ENCODE data around the gene PDZD2. TPM values are rescaled to one million over a fixed set of nuclear protein-coding genes. Genes with fewer than 3 reads are reported as not detected.
"Not testable (repeated sequence)": the region's sequence is repeated elsewhere in the genome, so short reads cannot be mapped to it uniquely, and the experiment has no call there.

The PDZD2 gene
- polyA plus RNA-seq, 3 donors: 16.9 to 20.2 (median 18.3) TPM

GRCh38 chr5:32018476-32019436 is 379.8 kb downstream of the PDZD2 start:
- no peak for DNase-seq (ENCODE audit: low read depth in 3 of 3, low spot score in 2 of 3)

- no peak for DNase-seq (ENCODE audit: low read depth in 3 of 3, low spot score in 2 of 3)
These were observed 381.3 kb downstream of the PDZD2 start for GRCh38 chr5:32020271-32020670.

GRCh38 chr5:32020946-32021345 is 382.0 kb downstream of the PDZD2 start:
- no peak for DNase-seq (ENCODE audit: low read depth in 3 of 3, low spot score in 2 of 3)

GRCh38 chr5:32021771-32022170 is 382.8 kb downstream of the PDZD2 start:
- DNase-seq (ENCODE audit: low read depth in 3 of 3, low spot score in 2 of 3): no peak

- DNase-seq (ENCODE audit: low read depth in 3 of 3, low spot score in 2 of 3): no peak
These were observed 383.7 kb downstream of the PDZD2 start for GRCh38 chr5:32022638-32023037.

GRCh38 chr5:32023816-32024215 is 384.9 kb downstream of the PDZD2 start:
- no peak for DNase-seq (ENCODE audit: low read depth in 3 of 3, low spot score in 2 of 3)

- DNase-seq (ENCODE audit: low read depth in 3 of 3, low spot score in 2 of 3): no peak
These were observed 385.8 kb downstream of the PDZD2 start for GRCh38 chr5:32024751-32025150.

- DNase-seq (ENCODE audit: low read depth in 3 of 3, low spot score in 2 of 3): no peak
These were observed 388.3 kb downstream of the PDZD2 start for GRCh38 chr5:32027093-32027716.

- DNase-seq (ENCODE audit: low read depth in 3 of 3, low spot score in 2 of 3): peak in 1 of 3 donors; percentile 42
These were observed 389.0 kb downstream of the PDZD2 start for GRCh38 chr5:32027717-32028458.

- no peak for DNase-seq (ENCODE audit: low read depth in 3 of 3, low spot score in 2 of 3)
These were observed 390.3 kb downstream of the PDZD2 start for GRCh38 chr5:32029261-32029660.

- no peak for DNase-seq (ENCODE audit: low read depth in 3 of 3, low spot score in 2 of 3)
These were observed 390.9 kb downstream of the PDZD2 start for GRCh38 chr5:32029781-32030180.

GRCh38 chr5:32030222-32030621 is 391.3 kb downstream of the PDZD2 start:
- no peak for DNase-seq (ENCODE audit: low read depth in 3 of 3, low spot score in 2 of 3)

- DNase-seq (ENCODE audit: low read depth in 3 of 3, low spot score in 2 of 3): no peak
These were observed 391.8 kb downstream of the PDZD2 start for GRCh38 chr5:32030686-32031085.

- DNase-seq (ENCODE audit: low read depth in 3 of 3, low spot score in 2 of 3): no peak
These were observed 392.2 kb downstream of the PDZD2 start for GRCh38 chr5:32031089-32031488.

- no peak for DNase-seq (ENCODE audit: low read depth in 3 of 3, low spot score in 2 of 3)
These were observed 399.6 kb downstream of the PDZD2 start for GRCh38 chr5:32038523-32038922.

- not testable (repeated sequence) for DNase-seq (ENCODE audit: low read depth in 3 of 3, low spot score in 2 of 3)
These were observed 400.2 kb downstream of the PDZD2 start for GRCh38 chr5:32039133-32039532.

- DNase-seq (ENCODE audit: low read depth in 3 of 3, low spot score in 2 of 3): not testable (repeated sequence)
These were observed 400.7 kb downstream of the PDZD2 start for GRCh38 chr5:32039601-32040000.

- DNase-seq (ENCODE audit: low read depth in 3 of 3, low spot score in 2 of 3): not testable (repeated sequence)
These were observed 401.3 kb downstream of the PDZD2 start for GRCh38 chr5:32040181-32040695.

GRCh38 chr5:32042551-32042961 is 403.6 kb downstream of the PDZD2 start:
- DNase-seq (ENCODE audit: low read depth in 3 of 3, low spot score in 2 of 3): no peak

- no peak for DNase-seq (ENCODE audit: low read depth in 3 of 3, low spot score in 2 of 3)
These were observed 404.2 kb downstream of the PDZD2 start for GRCh38 chr5:32043105-32043504.

- no peak for DNase-seq (ENCODE audit: low read depth in 3 of 3, low spot score in 2 of 3)
These were observed 405.5 kb downstream of the PDZD2 start for GRCh38 chr5:32044434-32044833.

Data from right renal cortex interstitium (tissue), 3 donors.